ENCODE results near the gene REXO2. TPM values are rescaled to one million over a fixed set of nuclear protein-coding genes. Genes with fewer than 3 reads are reported as not detected.

The REXO2 gene
- total RNA-seq, 1 donor from 2014 or later, result 48.7 TPM

- DNase-seq, result no peak
These were observed 1.9 kb downstream of the REXO2 start for GRCh38 chr11:114440971-114441763.

GRCh38 chr11:114441921-114442320 lies 2.7 kb downstream of the REXO2 start:
- DNase-seq, result no peak

GRCh38 chr11:114442536-114442935 lies 3.3 kb downstream of the REXO2 start:
- no peak for DNase-seq

- DNase-seq, result no peak
These were observed 8.2 kb downstream of the REXO2 start for GRCh38 chr11:114447444-114447843.

- no peak for DNase-seq
These were observed 8.6 kb downstream of the REXO2 start for GRCh38 chr11:114447892-114448291.

- no peak for DNase-seq
These were observed 9.6 kb downstream of the REXO2 start for GRCh38 chr11:114448749-114449482.

- no peak for DNase-seq
These were observed 10.6 kb downstream of the REXO2 start for GRCh38 chr11:114449845-114450244.

GRCh38 chr11:114452399-114452798 lies 13.1 kb downstream of the REXO2 start:
- DNase-seq, result no peak

GRCh38 chr11:114463999-114464398 lies 24.7 kb downstream of the REXO2 start:
- no peak for DNase-seq

- no peak for DNase-seq
These were observed 27.5 kb downstream of the REXO2 start for GRCh38 chr11:114466742-114467141.

- no peak for DNase-seq
These were observed 33.4 kb downstream of the REXO2 start for GRCh38 chr11:114472661-114473060.

- DNase-seq, result no peak
These were observed 38.7 kb downstream of the REXO2 start for GRCh38 chr11:114478001-114478410.

GRCh38 chr11:114478768-114479167 lies 39.5 kb downstream of the REXO2 start:
- DNase-seq, result no peak

- DNase-seq, result no peak
These were observed 40.1 kb downstream of the REXO2 start for GRCh38 chr11:114479331-114479730.

GRCh38 chr11:114482114-114482513 lies 42.8 kb downstream of the REXO2 start:
- peak; percentile 31 for DNase-seq

- DNase-seq, result no peak
These were observed 44.7 kb downstream of the REXO2 start for GRCh38 chr11:114483929-114484328.

- DNase-seq, result no peak
These were observed 57.6 kb downstream of the REXO2 start for GRCh38 chr11:114496915-114497314.

- DNase-seq, result no peak
These were observed 60.5 kb downstream of the REXO2 start for GRCh38 chr11:114499756-114500155.

Other genes with a start within 250 kb of the REXO2 start
- 21.6 TPM for gene NNMT, start 143.1 kb upstream of the REXO2 start, total RNA-seq
- 9.3 TPM for gene C11orf71, start 39.0 kb upstream of the REXO2 start, total RNA-seq
- 25.8 TPM for gene RBM7, start 38.8 kb upstream of the REXO2 start, total RNA-seq
- gene NXPE1, start 120.4 kb downstream of the REXO2 start, total RNA-seq, result not detected
- gene NXPE4, start 156.3 kb downstream of the REXO2 start, total RNA-seq, result not detected
- gene NXPE2, start 239.1 kb downstream of the REXO2 start, total RNA-seq, result 0.31 TPM

Measured in tongue (tissue), 2 donors.